HCT116 (cell line): ENCODE results near the gene ASB4. TPM values are rescaled to one million over a fixed set of nuclear protein-coding genes. Genes with fewer than 3 reads are reported as not detected.

ENCODE experiments used
- ATAC-seq: fragments of 200-7000 bp; cut with Tn5 transposase; 2 replicates; pipeline ENCODE4 v1.9.1; 2020; ENCODE audit warnings: mild to moderate bottlenecking, moderate library complexity
- BruUV-seq: library from RNA; stranded (reverse); fragments of 400-500 nt; replicated peaks from 2 replicates; lab custom pipeline; 2021; lab: Mats Ljungman, UMichigan
- CTCF ChIA-PET: fragments of 300-600 bp; sonication (Branson Sonifier 250); formaldehyde crosslinking; loops from one replicate; lab custom pipeline; 2021; ENCODE audit warnings: antibody characterized with exemption; lab: Charles Lee
- POLR2A ChIA-PET: fragments of 300-600, 350-600 bp; sonication (Branson Sonifier 250); formaldehyde crosslinking; loops from one replicate; lab custom pipeline; 2021; ENCODE audit warnings: antibody characterized with exemption; lab: Charles Lee
- RAD21 ChIA-PET, 2 experiments: fragments of 300-600 bp; sonication (Branson Sonifier 250); formaldehyde crosslinking; loops; one replicate each; lab custom pipeline; 2023; ENCODE audit warnings: low total read pairs in 2 of 2; ENCODE audit not compliant: uncharacterized antibody in 2 of 2, unreplicated experiment in 2 of 2, low non-redundant PET in 1 of 2; lab: Charles Lee
- DNase-seq: peaks from one replicate; pipeline ENCODE4 v3.0.0-alpha.2; 2010; ENCODE audit warnings: low read depth, low spot score
- H2AFZ ChIP-seq: fragments of 200-600 bp; shearing (Covaris generic), sonication (generic); 2 replicates; pipeline ENCODE4 v1.6.1; 2017; ENCODE audit warnings: low read depth, mixed run types, mixed read lengths, antibody characterized with exemption, low read length; ENCODE audit not compliant: poor library complexity, severe bottlenecking
- H3K27ac ChIP-seq: 2 replicates; pipeline ENCODE4 v1.5.1; 2012; ENCODE audit warnings: low read depth, low read length
- H3K27me3 ChIP-seq: fragments of 200-600 bp; sonication (generic); 2 replicates; pipeline ENCODE4 v1.6.1; 2016; ENCODE audit warnings: mixed run types, low read length, mixed read lengths; ENCODE audit not compliant: insufficient read depth
- H3K36me3 ChIP-seq, 2 experiments: fragments of 200-500 bp in 1 of 2; fragments of 200-600 bp in 1 of 2; sonication (Bioruptor generic) in 1 of 2; sonication (generic) in 1 of 2; 2 replicates each; pipeline versions ENCODE4 v1.5.1 to v1.6.1; 2014 to 2016; ENCODE audit warnings: low read length in 2 of 2, inconsistent platforms in 1 of 2, mixed read lengths in 1 of 2, mixed run types in 1 of 2; ENCODE audit not compliant: insufficient read depth in 2 of 2, control insufficient read depth in 1 of 2
- H3K4me1 ChIP-seq, 2 experiments: fragments of 200-600 bp in 1 of 2; sonication (generic) in 1 of 2; 2 replicates each; pipeline versions ENCODE4 v1.5.1 to v1.6.1; 2012 to 2017; ENCODE audit warnings: low read length in 2 of 2, inconsistent platforms in 1 of 2, mild to moderate bottlenecking in 1 of 2, mixed read lengths in 1 of 2, mixed run types in 1 of 2, moderate library complexity in 1 of 2; ENCODE audit not compliant: insufficient read depth in 2 of 2, control insufficient read depth in 1 of 2
- H3K4me2 ChIP-seq: fragments of 200-600 bp; sonication (generic); 2 replicates; pipeline ENCODE4 v1.6.1; 2017; ENCODE audit warnings: mixed run types, low read length, mixed read lengths
- H3K4me3 ChIP-seq, 2 experiments: fragments of 200-600 bp in 1 of 2; sonication (generic) in 1 of 2; replicated peaks in 1 of 2; 2 replicates each; pipeline ENCODE4 v1.5.1; 2011 to 2016; ENCODE audit warnings: low read length in 2 of 2, control low read depth in 1 of 2, low read depth in 1 of 2, mild to moderate bottlenecking in 1 of 2, mixed read lengths in 1 of 2, mixed run types in 1 of 2
- H3K79me2 ChIP-seq: fragments of 200-600 bp; sonication (generic); 2 replicates; pipeline ENCODE4 v1.6.1; 2017; ENCODE audit warnings: mild to moderate bottlenecking, mixed run types, low read length, moderate library complexity, mixed read lengths; ENCODE audit not compliant: insufficient read depth
- H3K9ac ChIP-seq: fragments of 200-600 bp; sonication (generic); 2 replicates; pipeline ENCODE4 v1.6.1; 2016; ENCODE audit warnings: low read length, mixed read lengths
- H3K9me2 ChIP-seq: fragments of 200-600 bp; sonication (generic), shearing (Covaris generic); 2 replicates; pipeline ENCODE4 v1.6.1; 2017; ENCODE audit warnings: mixed run types, mild to moderate bottlenecking, moderate library complexity; ENCODE audit not compliant: insufficient read depth
- H3K9me3 ChIP-seq, 2 experiments: fragments of 200-500 bp in 1 of 2; fragments of 200-600 bp in 1 of 2; sonication (Bioruptor generic) in 1 of 2; sonication (generic) in 1 of 2; 2 replicates each; pipeline ENCODE4 v1.6.1; 2014 to 2017; ENCODE audit warnings: low read length in 2 of 2, mixed read lengths in 2 of 2, inconsistent platforms in 1 of 2, low read depth in 1 of 2, mild to moderate bottlenecking in 1 of 2, mixed run types in 1 of 2, moderate library complexity in 1 of 2; ENCODE audit not compliant: control insufficient read depth in 1 of 2, insufficient read depth in 1 of 2
- H4K20me1 ChIP-seq: fragments of 200-600 bp; sonication (generic), shearing (Covaris generic); 2 replicates; pipeline ENCODE4 v1.6.1; 2017; ENCODE audit warnings: mixed run types, mild to moderate bottlenecking, moderate library complexity; ENCODE audit not compliant: insufficient read depth
- CEBPB ChIP-seq: IDR thresholded peaks from 2 replicates; pipeline ENCODE4 v1.6.1; 2012; ENCODE audit warnings: low read depth
- EGR1 ChIP-seq: IDR thresholded peaks from 2 replicates; pipeline ENCODE4 v1.6.1; 2012; ENCODE audit warnings: low read depth
- ELF1 ChIP-seq: IDR thresholded peaks from 2 replicates; pipeline ENCODE4 v1.6.1; 2012; ENCODE audit warnings: low read depth, borderline replicate concordance
- EZH2 ChIP-seq: fragments of 200-600 bp; sonication (generic); IDR thresholded peaks from 2 replicates; pipeline ENCODE4 v1.6.1; 2017; ENCODE audit warnings: antibody characterized with exemption, mixed run types
- EZH2phosphoT487 ChIP-seq: fragments of 200-600 bp; IDR thresholded peaks from 2 replicates; pipeline ENCODE4 v1.6.1; 2018; ENCODE audit warnings: antibody characterized with exemption, borderline replicate concordance
- FOSL1 ChIP-seq: IDR thresholded peaks from 2 replicates; pipeline ENCODE4 v1.6.1; 2012; ENCODE audit warnings: low read depth
- POLR2A ChIP-seq: IDR thresholded peaks from 2 replicates; pipeline ENCODE4 v1.7.0; 2011; ENCODE audit warnings: borderline replicate concordance; ENCODE audit not compliant: insufficient read depth, insufficient read length; ENCODE audit errors: extremely low read depth
- POLR2AphosphoS5 ChIP-seq: IDR thresholded peaks from 2 replicates; pipeline ENCODE4 v1.6.1; 2011; ENCODE audit warnings: mild to moderate bottlenecking, low read depth, low read length, moderate library complexity
- RAD21 ChIP-seq: IDR thresholded peaks from 2 replicates; pipeline ENCODE4 v1.6.1; 2012; ENCODE audit warnings: low read depth, mild to moderate bottlenecking
- SIN3A ChIP-seq: IDR thresholded peaks from 2 replicates; pipeline ENCODE4 v1.6.1; 2012; ENCODE audit warnings: low read depth
- SP1 ChIP-seq: IDR thresholded peaks from 2 replicates; pipeline ENCODE4 v1.6.1; 2012; ENCODE audit warnings: low read depth
- SRF ChIP-seq: IDR thresholded peaks from 2 replicates; pipeline ENCODE4 v1.6.1; 2012; ENCODE audit warnings: low read depth
- YY1 ChIP-seq: IDR thresholded peaks from 2 replicates; pipeline ENCODE4 v1.6.1; 2011; ENCODE audit warnings: low read length, low read depth, moderate library complexity, mild to moderate bottlenecking; ENCODE audit not compliant: insufficient replicate concordance; ENCODE audit errors: extremely low read depth
- ZFX ChIP-seq: fragments of 450-650 bp; IDR thresholded peaks from 2 replicates; pipeline ENCODE4 v1.6.1; 2017
- ZNF274 ChIP-seq: fragments of 200-500 bp; sonication (Bioruptor generic); IDR thresholded peaks from 2 replicates; pipeline ENCODE4 v1.6.1; 2014; ENCODE audit warnings: mild to moderate bottlenecking, low read depth, low read length, inconsistent platforms
- intact Hi-C: fragments of 100-400 bp; cut with micrococcal nuclease; formaldehyde crosslinking; loops from 2 replicates; pipeline ENCODE4 v1.10.0; 2022
- total RNA-seq: library from RNA; stranded (reverse); gene quantifications from one replicate; pipeline ENCODE4 v1.2.1, GENCODE V29; 2021; ENCODE audit not compliant: unreplicated experiment
- TF ChIP-seq, protein P1 (sequence below): IDR thresholded peaks from 2 replicates; pipeline ENCODE4 v1.6.1; 2012
- TF ChIP-seq, protein P2 (sequence below): IDR thresholded peaks from 2 replicates; pipeline ENCODE4 v1.6.1; 2012
- TF ChIP-seq, protein P3 (sequence below): IDR thresholded peaks from 2 replicates; pipeline ENCODE4 v1.6.1; 2012; ENCODE audit warnings: low read depth
- TF ChIP-seq, protein P4 (sequence below): IDR thresholded peaks from 2 replicates; pipeline ENCODE4 v1.6.1; 2011; ENCODE audit warnings: mild to moderate bottlenecking, low read length, moderate library complexity; ENCODE audit not compliant: insufficient replicate concordance; ENCODE audit errors: extremely low read depth
- TF ChIP-seq, protein P5 (sequence below), 3 experiments: fragments of 200-600 bp in 1 of 3; sonication (generic) in 1 of 3; IDR thresholded peaks in 2 of 3; conservative IDR thresholded peaks in 1 of 3; 2 replicates each; pipeline ENCODE4 v1.5.1; 2012 to 2017; ENCODE audit warnings: low read depth in 2 of 3, low read length in 2 of 3, antibody characterized with exemption in 1 of 3, borderline replicate concordance in 1 of 3, control low read depth in 1 of 3, mild to moderate bottlenecking in 1 of 3, mixed read lengths in 1 of 3, mixed run types in 1 of 3, moderate library complexity in 1 of 3; ENCODE audit not compliant: insufficient read depth in 1 of 3

ASB4 gene
- total RNA-seq, 1 experiment from 2014 or later: 0.12 TPM

DNA sequence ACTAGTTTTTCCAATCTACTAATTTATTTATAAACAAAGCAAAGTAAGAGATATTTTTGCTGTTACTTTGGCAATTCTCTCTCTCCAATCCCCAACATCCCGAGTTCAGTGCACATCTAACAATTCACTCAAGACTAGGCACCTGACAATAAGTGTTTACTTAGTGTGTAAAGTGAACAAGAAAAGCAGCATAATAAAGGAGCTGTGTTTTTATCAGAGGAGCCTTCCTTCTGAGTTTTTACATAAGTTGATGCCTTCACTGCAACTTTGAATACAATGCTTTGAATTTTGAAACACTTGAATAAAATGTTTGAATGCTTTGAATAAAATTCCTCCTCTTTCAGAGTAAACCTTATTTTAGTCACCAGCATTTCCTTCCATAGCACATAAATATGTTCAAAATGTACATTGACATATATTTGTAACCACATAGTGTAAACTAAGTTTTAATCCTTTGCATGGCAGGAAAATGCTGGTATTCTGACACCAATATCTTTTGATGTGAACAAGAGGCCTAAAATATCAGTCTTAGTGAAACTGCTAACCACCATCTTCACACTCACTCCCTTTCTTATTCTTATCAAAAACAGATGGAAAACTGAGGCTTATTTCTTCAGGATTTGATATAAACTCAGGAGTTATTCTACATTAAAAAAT, 99.2 kb downstream of the ASB4 start:
- CTCF ChIA-PET: no interaction called here

More for the DNA sequence above, 99.2 kb downstream of the ASB4 start:
- TF ChIP-seq, protein P1, sequence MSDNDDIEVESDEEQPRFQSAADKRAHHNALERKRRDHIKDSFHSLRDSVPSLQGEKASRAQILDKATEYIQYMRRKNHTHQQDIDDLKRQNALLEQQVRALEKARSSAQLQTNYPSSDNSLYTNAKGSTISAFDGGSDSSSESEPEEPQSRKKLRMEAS: no peak
- TF ChIP-seq, protein P2, sequence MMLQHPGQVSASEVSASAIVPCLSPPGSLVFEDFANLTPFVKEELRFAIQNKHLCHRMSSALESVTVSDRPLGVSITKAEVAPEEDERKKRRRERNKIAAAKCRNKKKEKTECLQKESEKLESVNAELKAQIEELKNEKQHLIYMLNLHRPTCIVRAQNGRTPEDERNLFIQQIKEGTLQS: no peak
- TF ChIP-seq EZH2phosphoT487: no peak
- no peak for TF ChIP-seq CEBPB
- no peak for TF ChIP-seq POLR2A
- no peak for TF ChIP-seq SIN3A
- TF ChIP-seq, protein P3, sequence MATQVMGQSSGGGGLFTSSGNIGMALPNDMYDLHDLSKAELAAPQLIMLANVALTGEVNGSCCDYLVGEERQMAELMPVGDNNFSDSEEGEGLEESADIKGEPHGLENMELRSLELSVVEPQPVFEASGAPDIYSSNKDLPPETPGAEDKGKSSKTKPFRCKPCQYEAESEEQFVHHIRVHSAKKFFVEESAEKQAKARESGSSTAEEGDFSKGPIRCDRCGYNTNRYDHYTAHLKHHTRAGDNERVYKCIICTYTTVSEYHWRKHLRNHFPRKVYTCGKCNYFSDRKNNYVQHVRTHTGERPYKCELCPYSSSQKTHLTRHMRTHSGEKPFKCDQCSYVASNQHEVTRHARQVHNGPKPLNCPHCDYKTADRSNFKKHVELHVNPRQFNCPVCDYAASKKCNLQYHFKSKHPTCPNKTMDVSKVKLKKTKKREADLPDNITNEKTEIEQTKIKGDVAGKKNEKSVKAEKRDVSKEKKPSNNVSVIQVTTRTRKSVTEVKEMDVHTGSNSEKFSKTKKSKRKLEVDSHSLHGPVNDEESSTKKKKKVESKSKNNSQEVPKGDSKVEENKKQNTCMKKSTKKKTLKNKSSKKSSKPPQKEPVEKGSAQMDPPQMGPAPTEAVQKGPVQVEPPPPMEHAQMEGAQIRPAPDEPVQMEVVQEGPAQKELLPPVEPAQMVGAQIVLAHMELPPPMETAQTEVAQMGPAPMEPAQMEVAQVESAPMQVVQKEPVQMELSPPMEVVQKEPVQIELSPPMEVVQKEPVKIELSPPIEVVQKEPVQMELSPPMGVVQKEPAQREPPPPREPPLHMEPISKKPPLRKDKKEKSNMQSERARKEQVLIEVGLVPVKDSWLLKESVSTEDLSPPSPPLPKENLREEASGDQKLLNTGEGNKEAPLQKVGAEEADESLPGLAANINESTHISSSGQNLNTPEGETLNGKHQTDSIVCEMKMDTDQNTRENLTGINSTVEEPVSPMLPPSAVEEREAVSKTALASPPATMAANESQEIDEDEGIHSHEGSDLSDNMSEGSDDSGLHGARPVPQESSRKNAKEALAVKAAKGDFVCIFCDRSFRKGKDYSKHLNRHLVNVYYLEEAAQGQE: no peak
- no peak for TF ChIP-seq YY1
- TF ChIP-seq FOSL1: no peak
- TF ChIP-seq EZH2: no peak
- no peak for TF ChIP-seq SP1
- TF ChIP-seq POLR2AphosphoS5: no peak
- TF ChIP-seq, protein P4, sequence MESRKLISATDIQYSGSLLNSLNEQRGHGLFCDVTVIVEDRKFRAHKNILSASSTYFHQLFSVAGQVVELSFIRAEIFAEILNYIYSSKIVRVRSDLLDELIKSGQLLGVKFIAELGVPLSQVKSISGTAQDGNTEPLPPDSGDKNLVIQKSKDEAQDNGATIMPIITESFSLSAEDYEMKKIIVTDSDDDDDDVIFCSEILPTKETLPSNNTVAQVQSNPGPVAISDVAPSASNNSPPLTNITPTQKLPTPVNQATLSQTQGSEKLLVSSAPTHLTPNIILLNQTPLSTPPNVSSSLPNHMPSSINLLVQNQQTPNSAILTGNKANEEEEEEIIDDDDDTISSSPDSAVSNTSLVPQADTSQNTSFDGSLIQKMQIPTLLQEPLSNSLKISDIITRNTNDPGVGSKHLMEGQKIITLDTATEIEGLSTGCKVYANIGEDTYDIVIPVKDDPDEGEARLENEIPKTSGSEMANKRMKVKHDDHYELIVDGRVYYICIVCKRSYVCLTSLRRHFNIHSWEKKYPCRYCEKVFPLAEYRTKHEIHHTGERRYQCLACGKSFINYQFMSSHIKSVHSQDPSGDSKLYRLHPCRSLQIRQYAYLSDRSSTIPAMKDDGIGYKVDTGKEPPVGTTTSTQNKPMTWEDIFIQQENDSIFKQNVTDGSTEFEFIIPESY: no peak
- no peak for TF ChIP-seq ZFX
- no peak for TF ChIP-seq SRF
- no peak for TF ChIP-seq ELF1
- no peak for TF ChIP-seq EGR1
- TF ChIP-seq, protein P5, sequence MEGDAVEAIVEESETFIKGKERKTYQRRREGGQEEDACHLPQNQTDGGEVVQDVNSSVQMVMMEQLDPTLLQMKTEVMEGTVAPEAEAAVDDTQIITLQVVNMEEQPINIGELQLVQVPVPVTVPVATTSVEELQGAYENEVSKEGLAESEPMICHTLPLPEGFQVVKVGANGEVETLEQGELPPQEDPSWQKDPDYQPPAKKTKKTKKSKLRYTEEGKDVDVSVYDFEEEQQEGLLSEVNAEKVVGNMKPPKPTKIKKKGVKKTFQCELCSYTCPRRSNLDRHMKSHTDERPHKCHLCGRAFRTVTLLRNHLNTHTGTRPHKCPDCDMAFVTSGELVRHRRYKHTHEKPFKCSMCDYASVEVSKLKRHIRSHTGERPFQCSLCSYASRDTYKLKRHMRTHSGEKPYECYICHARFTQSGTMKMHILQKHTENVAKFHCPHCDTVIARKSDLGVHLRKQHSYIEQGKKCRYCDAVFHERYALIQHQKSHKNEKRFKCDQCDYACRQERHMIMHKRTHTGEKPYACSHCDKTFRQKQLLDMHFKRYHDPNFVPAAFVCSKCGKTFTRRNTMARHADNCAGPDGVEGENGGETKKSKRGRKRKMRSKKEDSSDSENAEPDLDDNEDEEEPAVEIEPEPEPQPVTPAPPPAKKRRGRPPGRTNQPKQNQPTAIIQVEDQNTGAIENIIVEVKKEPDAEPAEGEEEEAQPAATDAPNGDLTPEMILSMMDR (IDR thresholded peaks at IDR 0.05 in 2 of 3, conservative IDR thresholded peaks at IDR 0.05 in 1 of 3; ENCODE audit: borderline replicate concordance in 1 of 3, insufficient read depth in 1 of 3, low read depth in 2 of 3, low read length in 2 of 3): no peak
- no peak for TF ChIP-seq RAD21
- TF ChIP-seq ZNF274: no peak
- no peaks in the 10 kb centered on the region for H3K9me3 ChIP-seq
- no peaks in the 10 kb centered on the region for H3K36me3 ChIP-seq
- H3K27ac ChIP-seq: no peak overlapping the region
- H3K27me3 ChIP-seq: no peaks in the 10 kb centered on the region
- H4K20me1 ChIP-seq: no peaks in the 10 kb centered on the region
- no peak overlapping the region for H2AFZ ChIP-seq
- H3K4me3 ChIP-seq: no peak overlapping the region
- no peaks in the 10 kb centered on the region for H3K9me2 ChIP-seq
- ATAC-seq: no peak
- ChIA-PET POLR2A (no interaction called here), RAD21 (no interaction called here)
- BruUV-seq: no TSS peak
- no peak overlapping the region for H3K4me2 ChIP-seq
- DNase-seq: no peak
- no peak overlapping the region for H3K9ac ChIP-seq
- intact Hi-C loops: no loop called here
- no peaks in the 10 kb centered on the region for H3K4me1 ChIP-seq
- H3K79me2 ChIP-seq: no peaks in the 10 kb centered on the region
